GM20000 (cell line): ENCODE measurements around the gene CDC23.
"Not testable (repeated sequence)": the region's sequence is repeated elsewhere in the genome, so short reads cannot be mapped to it uniquely, and the experiment has no call there.

Experiments used
- DNase-seq: peaks from one replicate; pipeline ENCODE4 v3.0.0; 2012; ENCODE audit warnings: low spot score
- TF ChIP-seq, protein P1 (sequence below): IDR thresholded peaks from 2 replicates; pipeline ENCODE4 v1.5.1; 2012; ENCODE audit warnings: mild to moderate bottlenecking, control low read depth; ENCODE audit errors: extremely low read depth, missing control alignments

CDC23 gene

DNA sequence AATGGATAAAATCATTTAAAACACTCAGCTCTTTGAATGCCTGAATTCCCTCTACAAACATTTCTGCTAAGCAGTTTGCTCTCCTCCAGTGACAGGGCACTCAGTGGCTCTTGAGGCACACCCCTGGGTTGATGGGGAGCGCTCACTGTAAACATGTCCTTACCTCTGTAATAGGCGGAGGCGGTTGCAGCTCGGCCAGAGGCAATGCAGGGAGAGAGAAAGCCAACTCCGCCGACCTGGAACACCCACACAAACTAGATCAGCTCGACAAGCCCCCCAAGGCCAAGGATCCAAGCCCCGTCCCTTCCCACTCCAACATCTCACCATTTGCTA lies 329 bp downstream of the CDC23 start:
- DNase-seq: no peak
- TF ChIP-seq, protein P1, sequence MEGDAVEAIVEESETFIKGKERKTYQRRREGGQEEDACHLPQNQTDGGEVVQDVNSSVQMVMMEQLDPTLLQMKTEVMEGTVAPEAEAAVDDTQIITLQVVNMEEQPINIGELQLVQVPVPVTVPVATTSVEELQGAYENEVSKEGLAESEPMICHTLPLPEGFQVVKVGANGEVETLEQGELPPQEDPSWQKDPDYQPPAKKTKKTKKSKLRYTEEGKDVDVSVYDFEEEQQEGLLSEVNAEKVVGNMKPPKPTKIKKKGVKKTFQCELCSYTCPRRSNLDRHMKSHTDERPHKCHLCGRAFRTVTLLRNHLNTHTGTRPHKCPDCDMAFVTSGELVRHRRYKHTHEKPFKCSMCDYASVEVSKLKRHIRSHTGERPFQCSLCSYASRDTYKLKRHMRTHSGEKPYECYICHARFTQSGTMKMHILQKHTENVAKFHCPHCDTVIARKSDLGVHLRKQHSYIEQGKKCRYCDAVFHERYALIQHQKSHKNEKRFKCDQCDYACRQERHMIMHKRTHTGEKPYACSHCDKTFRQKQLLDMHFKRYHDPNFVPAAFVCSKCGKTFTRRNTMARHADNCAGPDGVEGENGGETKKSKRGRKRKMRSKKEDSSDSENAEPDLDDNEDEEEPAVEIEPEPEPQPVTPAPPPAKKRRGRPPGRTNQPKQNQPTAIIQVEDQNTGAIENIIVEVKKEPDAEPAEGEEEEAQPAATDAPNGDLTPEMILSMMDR: no peak

DNA sequence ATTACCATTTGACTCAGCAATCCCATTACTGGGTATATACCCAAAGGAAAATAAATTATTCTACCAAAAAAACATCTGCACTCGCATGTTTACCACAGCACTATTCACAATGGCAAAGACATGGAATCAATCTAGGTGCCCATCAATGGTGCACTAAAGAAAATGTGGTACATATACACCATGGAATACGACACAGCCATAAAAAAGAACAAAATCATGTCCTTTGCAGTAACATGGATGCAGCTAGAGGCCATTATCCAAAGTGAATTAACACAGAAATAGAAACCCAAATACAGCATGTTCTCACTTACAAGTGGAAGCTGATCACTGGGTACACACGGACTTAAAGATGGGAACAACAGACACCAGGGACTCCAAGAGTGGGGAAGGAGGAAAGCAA lies 2.1 kb downstream of the CDC23 start:
- TF ChIP-seq, protein P1: no peak
- DNase-seq: no peak

DNA sequence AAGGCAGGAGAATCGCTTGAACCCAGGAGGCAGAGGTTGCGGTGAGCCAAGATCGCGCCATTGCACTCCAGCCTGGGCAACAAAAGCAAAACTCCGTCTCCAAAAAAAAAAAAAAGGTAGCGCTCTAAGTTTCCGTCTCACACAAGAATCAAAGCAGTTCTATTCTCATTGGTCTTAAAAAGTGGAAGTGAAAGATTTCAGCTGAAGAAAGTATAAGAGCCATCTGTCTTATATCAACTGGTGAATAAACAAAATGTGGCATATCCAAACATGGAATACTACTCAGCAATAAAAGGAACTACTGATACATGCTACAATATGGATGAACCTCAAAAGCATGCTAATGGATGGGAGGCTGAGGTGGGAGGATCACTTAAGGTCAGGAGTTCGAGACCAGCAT lies 19.3 kb downstream of the CDC23 start:
- DNase-seq: not testable (repeated sequence)

DNA sequence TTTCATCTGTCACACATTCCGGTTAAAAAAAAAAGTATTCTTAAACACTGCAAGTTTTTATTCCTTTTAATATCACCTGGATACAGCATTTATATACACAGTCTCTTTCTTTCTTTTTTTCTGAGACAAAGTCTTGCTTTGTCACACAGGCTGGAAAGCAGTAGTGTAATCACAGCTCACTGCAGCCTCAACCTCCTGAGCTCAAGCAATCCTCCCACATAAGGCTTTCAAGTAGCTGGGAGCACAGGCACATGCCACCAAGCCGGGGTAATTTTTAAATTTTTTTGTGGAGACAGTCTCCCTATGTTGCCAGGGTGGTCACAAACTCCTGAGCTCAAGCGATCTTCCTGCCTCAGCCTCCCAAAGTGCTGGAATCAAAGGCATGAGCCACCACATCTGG lies 20.3 kb downstream of the CDC23 start:
- TF ChIP-seq, protein P1: no peak
- DNase-seq: no peak

DNA sequence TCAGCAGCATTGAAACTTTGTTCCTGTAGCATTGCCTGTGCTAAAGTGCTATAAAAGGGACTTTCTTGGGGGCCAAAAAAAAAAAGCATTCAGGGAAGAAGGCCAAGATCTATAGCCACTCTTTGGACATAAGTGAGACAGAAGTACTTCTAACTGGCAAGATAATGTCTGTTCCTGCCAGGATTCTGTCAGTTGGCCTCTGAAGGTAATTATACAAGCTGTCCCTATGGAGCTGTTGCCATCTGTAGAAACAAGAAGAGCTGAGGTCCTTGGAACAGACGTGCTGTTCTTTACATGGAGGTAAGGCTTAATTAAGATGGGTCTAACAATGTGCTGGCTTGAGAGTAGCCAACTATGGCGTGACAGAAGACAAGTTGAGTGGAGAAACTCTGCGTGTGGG lies 24.5 kb downstream of the CDC23 start:
- TF ChIP-seq, protein P1: no peak
- no peak for DNase-seq

DNA sequence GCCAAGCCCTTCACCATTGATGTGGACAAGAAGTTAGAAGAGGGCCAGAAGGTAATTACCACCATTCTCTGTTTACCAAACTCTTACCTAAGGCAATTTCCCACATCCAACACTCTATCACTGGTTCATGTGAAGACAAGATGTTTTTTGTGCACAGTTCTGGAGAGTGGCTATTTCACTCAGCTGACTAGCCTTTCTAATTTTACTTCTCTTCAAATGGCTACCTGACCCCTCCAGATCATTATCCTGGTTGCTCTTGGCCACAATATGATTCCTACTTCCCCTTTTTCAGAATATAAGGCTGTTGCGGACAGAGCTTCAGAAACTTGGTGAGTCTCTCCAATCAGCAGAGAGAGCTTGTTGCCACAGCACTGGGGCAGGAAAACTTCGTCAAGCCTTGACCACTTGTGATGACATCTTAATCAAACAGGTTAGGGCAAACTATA lies 27.1 kb downstream of the CDC23 start:
- DNase-seq: peak; percentile 39
- TF ChIP-seq, protein P1: no peak

DNA sequence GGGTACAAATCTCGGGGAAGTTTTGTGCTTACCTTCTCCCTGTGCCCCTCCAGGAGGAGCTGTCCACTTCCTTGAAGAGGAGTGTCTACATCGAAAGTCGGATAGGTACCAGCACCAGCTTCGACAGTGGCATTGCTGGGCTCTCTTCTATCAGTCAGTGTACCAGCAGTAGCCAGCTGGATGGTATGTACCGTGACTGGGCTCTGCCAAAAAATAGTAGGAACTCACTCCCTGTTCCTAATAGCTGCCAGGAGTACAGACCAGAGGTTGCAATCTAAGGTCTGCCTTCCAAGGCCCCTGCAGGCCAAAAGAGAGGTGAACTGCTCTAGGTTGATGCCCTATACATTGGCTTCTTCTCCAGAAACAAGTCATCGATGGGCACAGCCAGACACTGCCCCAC lies 30.3 kb downstream of the CDC23 start:
- DNase-seq: no peak
- TF ChIP-seq, protein P1: no peak

DNA sequence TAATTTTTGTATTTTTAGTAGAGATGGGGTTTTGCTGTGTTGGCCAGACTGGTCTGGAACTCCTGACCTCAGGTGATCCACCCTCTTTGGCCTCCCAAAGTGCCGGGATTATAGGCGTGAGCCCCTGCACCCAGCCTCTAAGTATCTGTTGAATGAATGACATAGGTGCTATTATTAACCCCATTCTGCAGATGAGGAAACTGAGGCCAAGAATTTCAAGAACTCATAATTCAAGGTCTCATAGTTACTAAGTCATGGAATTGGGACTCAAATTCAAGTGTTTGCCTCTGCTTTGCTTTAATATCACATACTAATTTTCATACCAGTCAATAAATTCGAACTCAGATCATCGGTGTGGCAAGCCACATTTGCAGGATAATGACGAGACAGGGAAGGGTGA lies 32.3 kb downstream of the CDC23 start:
- no peak for DNase-seq
- TF ChIP-seq, protein P1: no peak
